SK-N-SH (cell line): ENCODE measurements around the gene FLAD1. TPM values are rescaled to one million over a fixed set of nuclear protein-coding genes. Genes with fewer than 3 reads are reported as not detected.

Experiments used
- CTCF ChIA-PET: fragments of 300-600, 350-600 bp; formaldehyde crosslinking; extraction: SDS; loops from one replicate; lab custom pipeline; 2021; lab: Yijun Ruan, JAX
- POLR2A ChIA-PET: fragments of 350-600 bp; sonication (Branson Sonifier 250); formaldehyde crosslinking; extraction: SDS; loops from one replicate; lab custom pipeline; 2020; ENCODE audit warnings: antibody characterized with exemption, inconsistent platforms; lab: Yijun Ruan, JAX
- DNase-seq: peaks from one replicate; pipeline ENCODE4 v3.0.0; 2012
- H2AFZ ChIP-seq: fragments of 200-600 bp; sonication (generic); 2 replicates; pipeline ENCODE4 v1.8.1; 2016; ENCODE audit warnings: antibody characterized with exemption, mild to moderate bottlenecking, low read depth
- H3F3A ChIP-seq: fragments of 200-600 bp; sonication (generic); replicated peaks from 2 replicates; pipeline ENCODE3; 2016; ENCODE audit warnings: antibody characterized with exemption, mild to moderate bottlenecking; ENCODE audit not compliant: insufficient read depth
- H3K27ac ChIP-seq, 2 experiments: fragments of 200-500 bp in 1 of 2; fragments of 200-600 bp in 1 of 2; sonication (Bioruptor generic) in 1 of 2; sonication (generic), shearing (Covaris generic) in 1 of 2; 2 replicates each; pipeline versions ENCODE4 v1.5.1 to v1.6.1; 2014 to 2016; ENCODE audit warnings: low read depth in 2 of 2, inconsistent platforms in 1 of 2, low read length in 1 of 2, mild to moderate bottlenecking in 1 of 2, mixed read lengths in 1 of 2
- H3K27me3 ChIP-seq: fragments of 200-600 bp; sonication (generic), shearing (Covaris generic); 2 replicates; pipeline ENCODE4 v1.6.1; 2016; ENCODE audit warnings: mixed run types; ENCODE audit not compliant: insufficient read depth
- H3K36me3 ChIP-seq, 2 experiments: fragments of 200-500 bp in 1 of 2; fragments of 200-600 bp in 1 of 2; sonication (Bioruptor generic) in 1 of 2; sonication (generic) in 1 of 2; replicated peaks in 1 of 2; 2 replicates each; pipeline versions ENCODE3 to v1.5.1; 2014 to 2016; ENCODE audit warnings: low read length in 1 of 2, mild to moderate bottlenecking in 1 of 2; ENCODE audit not compliant: insufficient read depth in 2 of 2, control insufficient read depth in 1 of 2
- H3K4me1 ChIP-seq, 2 experiments: fragments of 200-500 bp in 1 of 2; fragments of 200-600 bp in 1 of 2; sonication (Bioruptor generic) in 1 of 2; sonication (generic), shearing (Covaris generic) in 1 of 2; 2 replicates each; pipeline versions ENCODE4 v1.5.1 to v1.6.1; 2014 to 2016; ENCODE audit warnings: low read depth in 1 of 2, low read length in 1 of 2, mixed run types in 1 of 2; ENCODE audit not compliant: insufficient read depth in 2 of 2, control insufficient read depth in 1 of 2
- H3K4me2 ChIP-seq: fragments of 200-600 bp; sonication (generic), shearing (Covaris generic); 2 replicates; pipeline ENCODE4 v1.6.1; 2017; ENCODE audit warnings: mixed run types
- H3K4me3 ChIP-seq, 2 experiments: fragments of 200-500 bp in 1 of 2; fragments of 200-600 bp in 1 of 2; sonication (Bioruptor generic) in 1 of 2; sonication (generic), shearing (Covaris generic) in 1 of 2; 2 replicates each; pipeline versions ENCODE4 v1.5.1 to v1.8.1; 2014 to 2016; ENCODE audit warnings: low read depth in 2 of 2, inconsistent platforms in 1 of 2, low read length in 1 of 2, mild to moderate bottlenecking in 1 of 2, mixed read lengths in 1 of 2, moderate library complexity in 1 of 2
- H3K79me2 ChIP-seq: fragments of 200-600 bp; sonication (generic); 2 replicates; pipeline ENCODE4 v1.8.1; 2017; ENCODE audit warnings: mild to moderate bottlenecking; ENCODE audit not compliant: insufficient read depth
- H3K9ac ChIP-seq: fragments of 200-600 bp; sonication (generic); 2 replicates; pipeline ENCODE4 v1.6.1; 2017; ENCODE audit warnings: mixed run types
- H3K9me2 ChIP-seq: fragments of 200-600 bp; sonication (generic); 2 replicates; pipeline ENCODE4 v1.6.1; 2017; ENCODE audit warnings: mixed run types
- H3K9me3 ChIP-seq: fragments of 200-600 bp; sonication (generic); 2 replicates; pipeline ENCODE4 v1.6.1; 2017; ENCODE audit warnings: mixed run types, mild to moderate bottlenecking, moderate library complexity
- H4K20me1 ChIP-seq: fragments of 200-600 bp; sonication (generic); 2 replicates; pipeline ENCODE4 v1.6.1; 2017; ENCODE audit warnings: mild to moderate bottlenecking, mixed run types; ENCODE audit not compliant: insufficient read depth
- ELF1 ChIP-seq: IDR thresholded peaks from 2 replicates; pipeline ENCODE4 v1.4.0; 2012
- EZH2phosphoT487 ChIP-seq: fragments of 200-600 bp; sonication (generic); IDR thresholded peaks from 2 replicates; pipeline ENCODE4 v1.6.1; 2017; ENCODE audit warnings: low read depth, mixed run types, mild to moderate bottlenecking, antibody characterized with exemption, moderate library complexity, borderline replicate concordance
- FOXJ3 ChIP-seq: sonication (generic); formaldehyde crosslinking; IDR thresholded peaks from 2 replicates; pipeline ENCODE4 v1.5.1; 2020; ENCODE audit warnings: mild to moderate bottlenecking, missing genetic modification reagents
- GATA2 ChIP-seq: sonication (generic); formaldehyde crosslinking; IDR thresholded peaks from 2 replicates; pipeline ENCODE4 v1.5.0; 2020; ENCODE audit warnings: mild to moderate bottlenecking, missing genetic modification reagents
- MXI1 ChIP-seq: IDR thresholded peaks from 2 replicates; pipeline ENCODE4 v1.6.1; 2012; ENCODE audit warnings: mild to moderate bottlenecking, low read depth, low read length, improper control_type of control experiment
- NFIC ChIP-seq: IDR thresholded peaks from 2 replicates; pipeline ENCODE4 v1.4.0; 2012; ENCODE audit warnings: borderline replicate concordance
- POLR2AphosphoS5 ChIP-seq: IDR thresholded peaks from 2 replicates; pipeline ENCODE4 v1.6.1; 2012; ENCODE audit warnings: low read depth, low read length
- TAF1 ChIP-seq: IDR thresholded peaks from 2 replicates; pipeline ENCODE4 v1.6.1; 2012; ENCODE audit warnings: low read depth, mild to moderate bottlenecking, low read length, moderate library complexity, borderline replicate concordance
- TCF12 ChIP-seq: IDR thresholded peaks from 2 replicates; pipeline ENCODE4 v1.4.0; 2012
- WGBS: methylation state at CpG from one replicate; pipeline ENCODE4 v1.1.6; 2017; ENCODE audit warnings: low lambda C conversion rate; 5-methylcytosine and 5-hydroxymethylcytosine counted together
- polyA plus RNA-seq, 3 experiments: library from polyadenylated mRNA; depleted of rRNA; stranded (reverse); fragments of >200 nt; gene quantifications; 2 replicates each; pipeline ENCODE4 v1.2.3, GENCODE V29; 2012
- TF ChIP-seq, protein P1 (sequence below): IDR thresholded peaks from 2 replicates; pipeline ENCODE4 v1.4.0; 2012; ENCODE audit warnings: low read depth
- TF ChIP-seq, protein P2 (sequence below): IDR thresholded peaks from 2 replicates; pipeline ENCODE4 v1.6.1; 2012; ENCODE audit warnings: mild to moderate bottlenecking, low read depth, low read length, moderate library complexity

Gene FLAD1
- polyA plus RNA-seq, 1 of the 3 experiments (the other 2 are of a cell fraction) = 50.8 TPM

DNA sequence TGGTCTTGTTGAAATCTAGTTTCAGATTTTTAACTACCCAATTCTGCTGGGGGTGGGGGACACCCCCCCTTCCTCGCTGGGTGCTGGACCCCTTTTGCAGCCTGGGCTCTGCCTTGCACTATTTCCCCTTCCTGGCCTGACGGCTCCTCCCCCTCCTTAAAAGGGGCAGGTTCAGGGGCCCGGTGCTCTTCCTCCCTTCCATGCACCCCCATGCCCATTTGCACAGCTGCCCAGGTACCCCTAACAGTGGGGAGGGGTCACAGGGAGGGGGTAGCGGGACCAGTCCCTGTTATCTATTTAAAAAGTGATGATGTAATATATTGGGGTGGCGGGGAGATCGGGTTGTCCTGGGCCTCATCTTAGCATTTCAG lies 34.8 kb downstream of the FLAD1 start (continued):
- TF ChIP-seq MXI1 (no peak), FOXJ3 (CRISPR knock-in tag) (no peak)

DNA sequence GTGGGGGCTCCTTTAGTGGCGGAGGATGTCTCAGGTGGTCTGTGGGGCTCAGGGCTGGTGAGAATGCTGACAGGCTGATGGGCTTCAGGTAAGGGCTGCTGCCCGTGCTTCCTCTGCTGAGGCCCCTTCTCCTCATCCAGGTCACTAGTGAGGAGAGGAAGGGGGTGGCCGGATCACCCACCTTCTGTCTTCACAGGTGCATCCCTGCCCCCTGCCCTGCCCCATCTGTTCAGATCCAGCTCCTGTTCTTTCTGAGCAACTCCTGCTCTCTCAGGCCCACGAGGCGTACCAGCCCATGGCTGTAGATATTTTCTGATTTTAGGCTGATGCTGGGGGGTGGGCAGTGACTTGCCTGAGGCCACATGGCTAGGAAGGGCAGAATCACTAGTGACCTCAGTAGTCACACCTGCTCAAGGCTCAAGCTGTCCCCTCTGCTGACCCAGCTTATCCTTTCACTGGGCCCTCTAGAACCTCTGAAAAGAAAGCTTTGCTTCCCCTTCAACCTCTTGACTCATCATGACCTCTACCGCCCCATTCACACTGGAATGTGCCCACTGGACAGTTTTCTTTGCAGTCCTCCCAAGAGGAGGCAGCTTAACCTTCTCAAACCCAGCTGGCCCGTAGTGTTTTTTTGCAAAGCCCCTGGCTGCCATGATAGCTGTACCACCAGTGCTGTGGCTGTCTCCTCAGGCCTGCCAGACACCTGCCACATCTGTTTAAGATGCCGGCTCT lies 35.6 kb downstream of the FLAD1 start:
- peaks cover 6% of the 10 kb centered on the region for H3F3A ChIP-seq
- TF ChIP-seq ELF1 (no peak), EZH2phosphoT487 (no peak), TCF12 (no peak), NFIC (no peak), MXI1 (no peak), POLR2AphosphoS5 (no peak), GATA2 (CRISPR knock-in tag) (no peak), FOXJ3 (CRISPR knock-in tag) (no peak), TAF1 (no peak)
- TF ChIP-seq, protein P1, sequence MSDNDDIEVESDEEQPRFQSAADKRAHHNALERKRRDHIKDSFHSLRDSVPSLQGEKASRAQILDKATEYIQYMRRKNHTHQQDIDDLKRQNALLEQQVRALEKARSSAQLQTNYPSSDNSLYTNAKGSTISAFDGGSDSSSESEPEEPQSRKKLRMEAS = no peak
- TF ChIP-seq, protein P2, sequence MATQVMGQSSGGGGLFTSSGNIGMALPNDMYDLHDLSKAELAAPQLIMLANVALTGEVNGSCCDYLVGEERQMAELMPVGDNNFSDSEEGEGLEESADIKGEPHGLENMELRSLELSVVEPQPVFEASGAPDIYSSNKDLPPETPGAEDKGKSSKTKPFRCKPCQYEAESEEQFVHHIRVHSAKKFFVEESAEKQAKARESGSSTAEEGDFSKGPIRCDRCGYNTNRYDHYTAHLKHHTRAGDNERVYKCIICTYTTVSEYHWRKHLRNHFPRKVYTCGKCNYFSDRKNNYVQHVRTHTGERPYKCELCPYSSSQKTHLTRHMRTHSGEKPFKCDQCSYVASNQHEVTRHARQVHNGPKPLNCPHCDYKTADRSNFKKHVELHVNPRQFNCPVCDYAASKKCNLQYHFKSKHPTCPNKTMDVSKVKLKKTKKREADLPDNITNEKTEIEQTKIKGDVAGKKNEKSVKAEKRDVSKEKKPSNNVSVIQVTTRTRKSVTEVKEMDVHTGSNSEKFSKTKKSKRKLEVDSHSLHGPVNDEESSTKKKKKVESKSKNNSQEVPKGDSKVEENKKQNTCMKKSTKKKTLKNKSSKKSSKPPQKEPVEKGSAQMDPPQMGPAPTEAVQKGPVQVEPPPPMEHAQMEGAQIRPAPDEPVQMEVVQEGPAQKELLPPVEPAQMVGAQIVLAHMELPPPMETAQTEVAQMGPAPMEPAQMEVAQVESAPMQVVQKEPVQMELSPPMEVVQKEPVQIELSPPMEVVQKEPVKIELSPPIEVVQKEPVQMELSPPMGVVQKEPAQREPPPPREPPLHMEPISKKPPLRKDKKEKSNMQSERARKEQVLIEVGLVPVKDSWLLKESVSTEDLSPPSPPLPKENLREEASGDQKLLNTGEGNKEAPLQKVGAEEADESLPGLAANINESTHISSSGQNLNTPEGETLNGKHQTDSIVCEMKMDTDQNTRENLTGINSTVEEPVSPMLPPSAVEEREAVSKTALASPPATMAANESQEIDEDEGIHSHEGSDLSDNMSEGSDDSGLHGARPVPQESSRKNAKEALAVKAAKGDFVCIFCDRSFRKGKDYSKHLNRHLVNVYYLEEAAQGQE = no peak
- POLR2A ChIA-PET = interaction anchor here (0.6 kb wide), 1 partner anchor 24 kb away, joined by 4 read pairs; no protein-coding TSS in a partner anchor
- no peak overlapping the region for H2AFZ ChIP-seq
- no peak overlapping the region for H3K4me2 ChIP-seq
- no peak for DNase-seq
- CTCF ChIA-PET = interaction anchor here (1.4 to 9.3 kb wide), 14 partner anchors 15 to 459 kb away, joined by 5 to 149 read pairs (median 16); partner anchors contain the start of genes ADAM15, DCST1, DCST2 and EFNA4
- H3K9me3 ChIP-seq = no peaks in the 10 kb centered on the region
- H3K9ac ChIP-seq = no peak overlapping the region
- H3K79me2 ChIP-seq = no peaks in the 10 kb centered on the region
- H3K4me1 ChIP-seq = peaks cover 0 to 10% of the 10 kb centered on the region in 2 experiments; a peak in 1 of 4 replicates
- WGBS = 93% methylated on average over 6 of the region's 8 CpGs
- H4K20me1 ChIP-seq = no peaks in the 10 kb centered on the region
- H3K4me3 ChIP-seq = no peak overlapping the region
- H3K27me3 ChIP-seq = no peaks in the 10 kb centered on the region
- H3K9me2 ChIP-seq = no peaks in the 10 kb centered on the region
- H3K36me3 ChIP-seq = peaks cover 0 to 22% of the 10 kb centered on the region in 2 experiments
- H3K27ac ChIP-seq = no peak overlapping the region
